LHCN-M2 (cell line): ENCODE results near the gene RNF187. TPM values are rescaled to one million over a fixed set of nuclear protein-coding genes. Genes with fewer than 3 reads are reported as not detected.

ENCODE experiments used
- DNase-seq: peaks from one replicate; pipeline ENCODE4 v3.0.0-alpha.2; 2012; ENCODE audit warnings: low read depth
- total RNA-seq: library from RNA; depleted of rRNA; stranded (reverse); fragments of >200 nt; gene quantifications from 2 replicates; pipeline ENCODE4 v1.2.3, GENCODE V29; 2014; rRNA removed

RNF187 gene
- total RNA-seq, 1 experiment from 2014 or later, result 82.1 TPM

DNA sequence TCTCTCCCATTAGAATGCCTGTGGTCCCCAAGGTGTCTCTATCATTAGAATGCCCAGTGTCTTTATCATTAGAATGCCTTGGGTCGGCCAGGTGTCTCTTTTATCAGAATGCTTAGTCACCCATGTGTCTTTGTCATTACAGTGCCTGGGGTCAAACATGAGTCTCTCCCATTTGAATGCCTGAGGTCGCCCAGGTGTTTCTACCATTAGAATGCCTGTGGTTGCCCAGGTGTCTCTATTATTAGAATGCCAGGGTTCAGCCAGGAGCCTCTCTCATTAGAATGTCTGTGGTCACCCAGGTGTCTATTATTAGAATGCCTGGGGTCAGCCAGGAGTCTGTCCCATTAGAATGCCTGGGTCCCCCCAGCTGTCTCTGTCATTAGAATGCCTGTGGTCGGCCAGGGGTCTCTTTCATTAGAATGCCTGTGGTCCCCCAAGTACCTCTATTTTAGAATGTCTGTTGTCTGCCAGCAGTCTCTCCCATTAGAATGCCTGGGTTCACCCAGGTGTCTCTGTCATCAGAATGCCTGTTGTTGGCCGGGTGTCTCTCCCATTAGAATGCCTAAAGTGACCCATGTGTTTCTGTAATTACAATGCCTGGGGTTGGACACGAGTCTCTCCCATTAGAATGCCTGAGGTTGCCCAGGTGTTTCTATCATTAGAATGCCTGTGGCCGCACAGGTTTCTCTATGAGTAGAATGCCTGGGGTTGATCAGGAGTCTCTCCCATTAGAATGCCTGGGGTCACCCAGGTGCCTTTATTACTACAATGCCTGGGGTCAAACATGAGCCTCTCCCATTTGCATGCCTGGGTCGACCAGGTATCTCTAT, 57.1 kb downstream of the RNF187 start:
- DNase-seq, result no peak

DNA sequence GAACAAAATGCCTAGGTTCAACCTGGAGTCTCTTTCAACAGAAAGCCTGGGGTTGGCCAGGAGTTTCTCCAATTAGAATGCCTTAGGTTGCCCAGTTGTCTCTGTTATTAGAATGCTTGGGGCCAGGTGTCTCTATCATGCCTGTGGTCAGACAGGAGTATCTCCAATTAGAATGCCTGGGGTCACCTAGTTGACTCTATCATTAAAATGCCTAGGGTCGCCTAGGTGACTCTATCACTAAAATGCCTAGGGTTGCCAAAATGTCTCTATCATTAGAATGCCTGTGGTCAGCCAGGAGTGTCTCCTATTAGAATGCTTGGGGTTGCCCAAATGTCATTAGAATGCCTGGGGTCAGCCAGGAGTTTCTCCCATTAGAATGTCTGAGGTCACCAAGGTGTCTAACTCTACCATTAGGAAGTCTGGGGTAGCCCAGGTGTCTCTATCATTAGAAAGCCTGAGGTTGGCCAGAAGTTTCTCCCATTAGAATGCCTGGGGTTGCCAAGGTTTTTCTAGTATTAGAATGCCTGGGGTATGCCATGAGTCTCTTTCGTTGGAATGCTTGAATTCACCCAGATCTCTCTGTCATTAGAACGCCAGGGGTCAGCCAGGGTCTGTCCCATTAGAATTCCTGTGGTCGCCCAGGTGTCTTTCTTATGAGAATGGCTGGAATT, 57.9 kb downstream of the RNF187 start:
- DNase-seq, result no peak

Other genes with a start within 250 kb of the RNF187 start
- gene TRIM11, start 80.5 kb upstream of the RNF187 start, total RNA-seq, result 22.3 and 22.4 TPM in 2 replicates
- gene TRIM17, start 70.5 kb upstream of the RNF187 start, total RNA-seq, result not detected in 2 replicates
- gene RHOU, start 248.1 kb downstream of the RNF187 start, total RNA-seq, result 0.58 and 0.86 TPM in 2 replicates